DMS79 treated with DMSO at 0.1 percent for 48 hours (cell line): ENCODE results near the gene GALNT17.
"Not testable (repeated sequence)": the region's sequence is repeated elsewhere in the genome, so short reads cannot be mapped to it uniquely, and the experiment has no call there.

Source experiments
- DNase-seq: peaks from one replicate; lab custom pipeline; 2025; lab: John Stamatoyannopoulos, UW

The GALNT17 gene

DNA sequence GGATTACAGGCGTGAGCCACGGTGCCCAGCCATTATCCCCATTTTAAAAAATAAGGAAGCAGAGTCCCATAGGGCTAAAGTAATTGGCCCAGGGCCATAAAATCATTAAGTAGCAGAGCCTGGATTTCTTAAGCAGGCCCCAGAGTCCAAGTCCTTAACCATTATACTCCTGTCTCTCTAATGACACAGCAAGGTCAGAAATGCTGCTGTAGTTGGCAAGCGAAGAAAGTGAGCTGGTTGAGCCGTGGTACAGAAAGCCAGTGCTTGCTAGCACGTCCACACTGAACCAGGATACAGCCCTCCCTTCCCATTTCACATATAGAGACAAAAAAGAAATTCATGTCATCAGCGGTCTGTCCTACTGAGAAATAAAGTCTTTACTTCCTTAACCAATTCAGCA, 562.7 kb downstream of the GALNT17 start:
- no peak for DNase-seq

DNA sequence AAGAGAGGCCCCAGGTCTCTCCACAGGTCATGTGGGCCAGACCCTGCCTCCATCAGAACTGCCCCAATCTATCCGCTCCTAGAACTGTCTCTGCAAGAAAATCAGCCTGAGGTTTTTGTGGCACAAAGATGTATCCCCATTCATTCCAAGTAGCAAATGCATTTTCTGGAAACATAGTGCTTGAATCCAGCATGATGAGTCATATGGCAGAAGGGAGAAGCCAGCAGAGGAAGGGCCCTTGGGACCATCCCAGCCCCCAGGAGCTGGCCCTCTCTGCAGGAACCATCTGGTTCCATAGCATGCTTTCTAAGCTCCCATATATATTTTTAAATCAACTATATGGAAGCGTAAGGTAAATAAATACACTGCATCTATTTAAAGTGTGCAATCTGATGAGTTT, 563.2 kb downstream of the GALNT17 start:
- DNase-seq, result no peak

DNA sequence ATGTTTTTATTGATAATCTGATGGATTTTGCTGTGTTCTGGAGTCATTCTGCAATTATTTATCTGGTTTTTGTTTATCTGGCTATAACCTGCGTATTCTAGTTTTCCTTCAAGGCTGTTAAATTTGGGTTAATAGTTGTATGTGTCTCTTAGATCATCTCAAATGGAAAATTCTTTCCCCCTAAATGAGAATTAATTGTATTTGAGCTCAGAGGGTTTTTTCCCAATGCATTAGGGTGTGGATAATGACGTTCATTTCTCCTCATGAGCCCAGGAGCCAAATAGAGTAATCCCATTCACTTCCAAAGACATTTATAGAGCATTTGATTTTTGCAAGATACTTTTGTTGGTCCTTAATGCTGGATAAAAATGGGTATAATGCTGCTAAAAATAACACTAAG, 564.6 kb downstream of the GALNT17 start:
- DNase-seq, result no peak

DNA sequence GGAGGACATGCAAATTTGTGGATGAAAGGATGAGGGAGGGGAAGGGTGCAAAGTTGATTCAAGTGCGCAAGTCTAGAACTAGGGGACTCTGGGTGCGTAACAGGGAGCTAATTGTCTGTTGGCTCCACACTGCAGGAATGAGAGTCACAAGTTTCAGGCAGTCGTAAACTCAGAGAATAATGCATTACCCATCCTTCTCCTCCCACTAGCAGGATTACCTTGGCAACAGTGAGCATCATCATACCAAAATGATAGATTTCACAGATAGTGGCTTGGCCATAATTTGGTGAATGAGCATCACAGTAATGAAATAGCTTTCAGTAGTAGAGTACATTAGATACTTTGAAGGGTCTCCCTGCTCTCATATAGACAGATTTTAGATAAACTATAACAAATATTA, 565.5 kb downstream of the GALNT17 start:
- DNase-seq, result no peak

DNA sequence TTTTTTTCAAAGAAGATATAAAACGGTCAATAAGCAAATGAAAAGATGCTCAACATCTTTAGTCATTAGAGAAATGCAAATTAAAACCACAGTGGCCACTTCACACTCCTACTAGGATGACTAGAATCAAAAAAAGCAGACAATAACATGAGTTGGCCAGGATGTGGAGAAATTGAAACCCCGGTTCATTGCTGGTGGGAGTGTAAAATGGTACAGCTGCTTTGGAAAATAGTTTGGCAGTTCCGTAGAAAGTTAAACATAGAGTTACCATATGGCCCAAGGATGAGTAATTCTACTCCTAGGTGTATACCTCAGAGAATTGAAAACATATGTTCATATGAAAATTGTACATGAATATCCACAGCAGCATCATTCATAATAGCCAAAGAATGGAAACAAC, 573.3 kb downstream of the GALNT17 start:
- no peak for DNase-seq

DNA sequence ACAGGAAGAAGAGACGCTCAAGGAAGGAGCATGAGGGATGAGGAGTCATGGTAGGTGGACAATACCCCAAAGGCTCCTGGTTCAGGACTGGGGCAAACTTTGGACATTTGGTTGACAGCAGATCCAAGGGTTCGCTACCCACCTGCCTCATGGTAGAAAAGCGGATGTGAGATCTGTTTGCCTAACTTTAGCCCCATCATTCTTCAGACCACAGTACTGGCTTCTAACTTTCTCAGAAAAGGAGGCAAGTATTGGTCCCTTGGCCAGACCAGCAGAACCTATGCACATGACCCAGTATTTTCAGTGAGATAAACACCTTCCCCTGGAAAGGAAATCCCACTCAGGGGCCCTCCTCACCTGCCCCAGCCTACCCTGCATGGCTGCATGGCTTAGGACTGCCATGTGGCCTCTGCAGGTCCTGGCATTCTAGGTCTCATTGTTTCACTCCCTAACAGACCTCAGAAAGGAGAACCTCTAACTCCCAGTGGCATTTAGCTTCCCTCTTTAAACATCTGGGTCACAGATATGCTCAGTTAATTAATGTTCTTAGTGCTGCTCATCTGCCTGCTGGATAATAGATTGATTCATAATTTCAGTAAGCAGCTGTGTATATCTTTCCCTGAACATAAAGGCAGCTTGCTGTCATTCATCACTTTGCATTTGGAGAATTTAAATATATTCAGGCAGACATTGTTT, 574.1 kb downstream of the GALNT17 start:
- DNase-seq, result no peak

DNA sequence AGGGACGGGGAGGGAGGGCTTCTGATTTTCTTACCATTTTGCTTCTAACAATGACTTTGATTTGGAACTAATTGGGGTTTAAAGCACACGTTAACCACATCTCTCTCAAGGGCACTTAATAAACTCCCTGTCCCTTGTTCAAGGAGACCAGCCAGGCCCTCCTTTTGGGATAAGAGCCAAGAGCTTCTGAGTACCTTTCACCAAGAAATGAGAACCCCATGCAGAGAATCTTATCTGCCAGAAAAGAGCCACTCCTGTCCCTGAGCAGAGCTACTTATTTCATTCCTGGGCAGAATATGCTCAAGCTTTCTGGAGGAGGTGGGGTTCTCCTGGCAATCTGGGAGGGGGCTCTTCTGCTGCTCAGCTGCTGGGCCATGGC, 574.6 kb downstream of the GALNT17 start:
- no peak for DNase-seq

DNA sequence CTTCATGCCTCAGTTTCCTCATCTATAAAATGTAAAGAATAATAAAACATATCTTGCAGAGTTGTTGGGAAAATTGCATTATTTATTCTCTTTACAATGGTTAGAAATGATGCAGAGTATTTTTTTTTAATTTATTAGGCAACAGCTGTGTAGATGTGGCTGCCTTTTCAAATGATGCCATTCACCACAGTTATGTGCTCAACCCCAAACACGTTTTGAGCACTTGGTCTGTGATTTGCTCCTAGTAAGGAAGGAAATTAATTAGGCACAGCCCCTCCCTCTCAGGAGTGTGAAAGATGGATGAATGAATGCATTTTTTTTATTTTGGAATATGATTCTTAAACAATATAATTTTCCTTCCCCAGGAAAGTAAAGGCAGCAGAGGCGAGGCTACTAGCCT, 575.1 kb downstream of the GALNT17 start:
- no peak for DNase-seq

DNA sequence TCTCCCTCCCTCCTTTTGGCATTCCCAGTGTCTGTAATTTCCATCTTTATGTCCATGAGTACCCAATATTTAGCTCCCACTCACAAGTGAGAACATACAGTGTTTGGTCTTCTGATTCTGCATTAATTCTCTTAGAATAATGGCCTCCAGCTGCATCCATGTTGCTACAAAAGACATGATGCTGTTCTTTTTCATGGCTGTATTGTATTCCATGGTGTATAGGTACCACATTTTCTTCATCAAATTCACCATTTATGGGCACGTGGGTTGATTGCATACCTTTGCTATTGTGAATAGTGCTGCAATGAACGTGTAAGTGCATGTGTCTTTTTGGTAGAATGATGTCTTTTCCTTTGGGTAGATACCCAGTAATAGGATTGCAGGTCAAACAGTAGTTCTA, 576.8 kb downstream of the GALNT17 start:
- DNase-seq, result no peak

DNA sequence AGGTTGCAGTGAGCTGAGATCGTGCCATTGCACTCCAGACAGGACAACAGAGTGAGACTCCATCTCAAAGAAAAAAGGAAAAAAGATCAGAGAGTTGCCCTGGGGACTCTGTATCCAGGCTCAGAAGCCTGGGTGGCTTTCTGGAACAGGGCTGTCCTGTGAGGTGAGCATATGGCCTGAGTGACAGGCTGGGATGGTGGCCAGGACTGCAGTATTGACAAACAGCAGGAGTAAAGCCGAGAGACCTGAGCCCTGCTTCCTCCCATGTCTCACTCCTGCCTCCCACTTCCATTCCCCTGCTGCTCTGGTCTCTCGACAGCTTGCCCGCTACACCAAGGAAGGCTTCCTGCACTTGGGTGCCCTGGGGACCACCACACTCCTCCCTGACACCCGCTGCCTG, 578.5 kb downstream of the GALNT17 start:
- DNase-seq, result no peak

DNA sequence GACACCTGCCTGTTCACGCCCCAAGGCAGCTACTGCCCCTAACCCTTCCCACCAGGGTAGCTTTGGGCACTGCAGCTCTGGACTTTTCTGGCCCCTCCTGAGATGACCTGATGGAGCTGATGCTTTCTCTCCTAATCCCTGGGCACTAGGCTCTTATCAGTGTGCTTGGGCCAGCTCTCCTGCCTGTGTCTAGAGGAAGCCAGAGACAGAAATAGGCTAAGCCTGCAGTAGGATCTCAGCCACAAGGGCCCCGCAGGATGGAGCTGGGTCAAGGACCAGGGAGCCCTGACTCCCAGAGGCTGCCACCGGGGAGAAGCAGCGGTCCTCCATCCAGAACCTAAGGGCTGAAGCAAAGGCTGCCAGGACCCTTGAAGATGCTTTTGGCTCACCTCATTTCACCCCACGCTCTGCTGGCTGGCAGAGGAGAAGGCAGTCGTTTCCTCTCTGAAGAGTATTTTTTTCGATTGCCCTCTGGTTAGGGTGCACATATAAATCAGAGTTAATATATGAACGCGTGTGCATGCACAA, 580.8 kb downstream of the GALNT17 start:
- DNase-seq, result no peak

DNA sequence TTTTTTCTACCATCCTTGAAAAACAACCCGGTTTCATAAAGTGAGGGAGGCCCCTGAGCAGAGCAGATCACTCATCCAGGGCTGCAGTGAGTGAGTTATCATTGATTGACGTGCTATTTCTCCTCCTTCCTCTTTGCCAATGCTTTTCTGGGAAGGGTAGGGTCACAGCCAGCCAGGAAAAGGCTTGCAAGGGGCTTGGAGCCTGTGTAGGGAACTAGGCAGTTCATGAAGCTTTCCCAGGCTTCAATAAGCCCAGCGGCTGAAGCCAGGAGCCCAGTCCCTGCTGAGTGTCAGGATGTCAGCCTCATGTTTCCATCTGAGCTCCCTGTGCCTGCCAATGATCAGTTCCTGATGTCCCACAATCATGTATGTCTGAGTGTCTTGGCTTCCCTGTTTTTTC, 584.7 kb downstream of the GALNT17 start:
- DNase-seq, result no peak

DNA sequence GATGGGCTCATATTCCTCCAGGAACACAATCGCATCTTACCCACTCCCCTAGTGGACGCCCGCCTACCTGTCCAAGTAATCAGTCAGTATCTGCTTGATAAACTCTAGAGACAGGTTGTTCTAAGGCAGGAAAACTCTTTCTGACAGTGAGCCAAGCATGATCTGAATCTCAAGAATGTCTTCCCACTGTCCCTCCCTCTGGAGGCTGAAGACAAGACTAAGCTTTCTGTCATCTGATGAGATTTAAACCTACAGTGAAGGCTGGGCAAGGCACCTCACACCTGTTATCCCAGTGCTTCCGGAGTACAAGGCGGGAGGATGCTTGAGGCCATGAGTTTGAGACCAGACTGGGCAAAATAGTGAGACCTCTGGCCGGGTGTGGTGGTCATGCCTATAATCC, 586.6 kb downstream of the GALNT17 start:
- no peak for DNase-seq

DNA sequence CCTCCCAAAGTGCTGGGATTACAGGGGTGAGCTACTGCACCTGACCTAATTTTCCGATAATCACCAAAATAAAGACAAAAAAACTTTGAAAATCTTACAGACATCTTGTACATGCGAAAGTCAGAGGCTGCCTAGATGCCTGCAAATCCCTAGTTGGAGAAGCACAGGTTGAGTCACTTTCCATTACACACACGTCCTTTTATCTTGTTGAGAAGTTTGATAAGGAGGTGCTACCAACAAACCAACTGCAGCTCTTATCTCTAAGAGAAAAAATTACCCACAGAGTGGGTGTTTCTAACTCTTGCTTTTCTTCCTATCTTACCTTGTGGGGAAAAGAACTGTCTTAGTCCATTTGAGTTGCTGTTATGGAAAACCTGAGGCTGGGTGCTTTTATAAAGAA, 589.8 kb downstream of the GALNT17 start:
- no peak for DNase-seq

DNA sequence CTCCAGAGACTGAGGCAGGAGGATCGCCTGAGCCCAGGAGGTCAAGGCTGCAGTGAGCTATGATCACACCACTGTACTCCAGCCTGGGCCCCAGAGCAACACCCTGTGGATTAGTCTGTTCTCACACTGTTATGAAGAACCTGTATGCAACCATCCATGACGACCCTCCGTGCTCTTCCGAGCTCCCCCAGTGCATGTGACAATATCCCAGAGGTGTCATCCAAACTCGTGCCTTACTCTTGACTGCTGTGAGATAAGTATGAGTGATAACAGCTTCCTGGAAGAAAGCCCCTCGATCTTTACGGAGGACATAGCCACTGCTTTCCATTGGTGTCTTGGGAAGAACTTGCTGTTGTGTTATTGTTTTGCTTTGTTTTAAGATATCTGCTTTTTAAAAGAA, 591.9 kb downstream of the GALNT17 start:
- no peak for DNase-seq

DNA sequence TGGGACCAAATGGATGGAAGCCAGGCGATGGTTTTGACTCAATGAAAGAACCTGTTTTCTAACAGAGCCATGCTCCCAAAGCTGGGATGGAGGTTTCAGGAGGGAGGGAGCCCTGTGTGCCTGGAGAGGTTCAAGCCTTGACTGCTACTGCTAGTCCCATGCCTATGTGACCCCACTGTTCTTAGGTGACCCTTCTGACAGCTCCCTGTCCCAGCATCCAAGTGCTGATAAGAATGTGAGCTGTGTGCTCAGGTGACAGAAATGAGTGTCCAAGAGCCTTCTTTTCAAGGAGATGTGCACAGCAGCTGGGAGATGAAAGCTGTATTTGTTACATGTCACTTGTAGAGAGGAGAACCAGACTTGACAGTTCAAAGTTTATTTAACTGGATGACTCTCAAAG, 595.4 kb downstream of the GALNT17 start:
- no peak for DNase-seq

DNA sequence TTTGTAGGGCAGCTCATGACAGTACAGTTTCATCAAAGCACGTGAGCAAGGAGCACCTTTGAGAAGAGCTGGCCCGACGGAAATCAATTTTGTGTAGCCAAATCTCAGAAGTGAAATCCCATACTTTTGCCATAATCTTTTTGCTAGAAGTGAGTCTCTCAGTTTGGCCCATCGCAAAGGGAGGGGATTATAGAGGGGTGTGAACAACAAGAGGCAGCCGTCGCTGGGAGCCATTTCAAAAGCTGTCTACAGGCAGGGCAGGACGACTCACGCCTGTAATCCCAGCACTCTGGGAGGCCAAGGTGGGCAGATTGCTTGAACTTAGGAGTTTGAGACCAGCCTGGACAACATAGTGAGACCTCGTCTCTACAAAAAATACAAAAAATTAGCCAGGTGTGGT, 599.8 kb downstream of the GALNT17 start:
- DNase-seq, result no peak

DNA sequence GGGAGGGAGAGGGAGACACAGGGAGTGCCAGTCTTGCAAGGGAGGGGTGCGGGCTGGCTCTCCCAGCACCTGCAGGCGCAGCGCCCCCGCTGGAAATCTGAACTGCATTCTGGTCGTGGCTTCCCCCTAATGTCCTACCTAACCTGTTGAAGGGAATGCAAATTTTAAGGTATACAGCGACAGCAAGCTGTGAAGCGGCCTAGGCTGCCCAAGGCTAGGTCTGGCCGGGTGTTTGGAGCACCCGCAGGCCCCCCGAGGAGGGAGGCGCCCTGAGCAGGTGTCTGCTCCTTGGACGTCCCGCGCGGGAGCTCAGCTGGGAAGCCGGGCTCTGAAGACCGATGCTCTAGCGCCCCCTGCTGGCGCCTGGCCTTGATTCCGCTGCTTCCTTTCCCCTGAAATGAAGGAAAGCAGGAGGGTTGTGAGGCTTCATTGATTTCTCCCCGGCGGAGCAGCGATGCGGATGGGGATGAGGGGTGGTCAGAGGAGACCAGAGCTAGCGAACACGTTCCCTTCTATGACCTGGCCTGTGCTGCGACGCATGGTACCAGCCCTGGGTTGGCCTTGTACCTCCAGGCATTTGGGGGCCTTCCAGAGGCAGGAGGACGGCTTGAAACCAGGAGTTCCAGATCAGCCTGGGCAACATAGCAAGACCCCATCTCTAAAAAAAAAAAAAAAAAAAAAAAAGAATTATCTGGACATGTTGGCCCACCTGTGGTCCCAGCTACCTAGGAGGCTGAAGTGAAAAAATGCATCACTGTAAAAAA, 601.3 kb downstream of the GALNT17 start:
- DNase-seq, result peak; percentile 2

DNA sequence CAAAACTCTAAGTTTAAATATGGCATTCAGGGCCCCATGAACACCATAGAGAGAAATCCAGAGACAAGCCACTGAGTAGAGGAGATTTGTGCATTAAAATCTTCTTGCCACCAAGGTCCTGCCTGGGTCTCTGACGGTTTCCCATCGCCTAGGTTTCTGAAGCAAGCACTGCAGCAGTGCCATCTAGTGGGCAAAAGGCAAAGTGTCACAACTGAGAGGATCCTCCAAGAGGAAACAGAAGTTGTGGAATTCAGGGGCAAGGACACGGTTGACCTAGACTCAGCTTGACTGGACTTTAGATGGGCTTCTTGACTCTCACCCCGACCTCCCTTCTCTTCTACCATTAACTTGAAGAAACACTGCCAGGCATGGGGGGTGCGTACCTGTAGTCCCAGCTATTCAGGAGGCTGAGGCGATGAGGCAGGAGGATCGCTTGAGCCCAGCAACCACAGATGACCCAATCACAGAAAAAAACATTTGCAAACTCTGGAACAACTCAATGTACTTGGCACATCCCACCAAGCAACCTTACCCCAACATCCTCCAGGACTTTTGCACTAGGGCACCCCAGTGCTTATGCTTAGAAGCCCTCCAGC, 604.1 kb downstream of the GALNT17 start:
- peak; percentile 41 for DNase-seq

DNA sequence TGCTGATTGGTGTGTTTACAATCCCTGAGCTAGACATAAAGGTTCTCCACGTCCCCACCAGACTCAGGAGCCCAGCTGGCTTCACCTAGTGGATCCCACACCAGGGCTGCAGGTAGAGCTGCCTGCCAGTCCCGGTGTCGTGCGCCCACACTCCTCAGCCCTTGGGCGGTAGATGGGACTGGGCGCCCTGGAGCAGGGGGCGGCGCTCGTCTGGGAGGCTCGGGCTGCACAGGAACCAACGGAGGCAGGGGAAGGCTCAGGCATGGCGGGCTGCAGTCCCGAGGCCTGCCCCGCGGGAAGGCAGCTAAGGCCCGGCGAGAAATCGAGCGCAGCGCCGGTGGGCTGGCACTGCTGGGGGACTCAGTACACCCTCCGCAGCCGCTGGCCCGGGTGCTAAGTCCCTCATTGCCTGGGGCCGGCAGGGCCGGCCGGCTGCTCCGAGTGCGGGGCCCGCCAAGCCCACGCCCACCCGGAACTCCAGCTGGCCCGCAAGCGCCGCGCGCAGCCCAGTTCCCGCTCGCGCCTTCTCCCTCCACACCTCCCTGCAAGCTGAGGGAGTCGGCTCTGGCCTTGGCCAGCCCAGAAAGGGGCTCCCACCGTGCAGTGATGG, 606.1 kb downstream of the GALNT17 start:
- DNase-seq, result not testable (repeated sequence)

DNA sequence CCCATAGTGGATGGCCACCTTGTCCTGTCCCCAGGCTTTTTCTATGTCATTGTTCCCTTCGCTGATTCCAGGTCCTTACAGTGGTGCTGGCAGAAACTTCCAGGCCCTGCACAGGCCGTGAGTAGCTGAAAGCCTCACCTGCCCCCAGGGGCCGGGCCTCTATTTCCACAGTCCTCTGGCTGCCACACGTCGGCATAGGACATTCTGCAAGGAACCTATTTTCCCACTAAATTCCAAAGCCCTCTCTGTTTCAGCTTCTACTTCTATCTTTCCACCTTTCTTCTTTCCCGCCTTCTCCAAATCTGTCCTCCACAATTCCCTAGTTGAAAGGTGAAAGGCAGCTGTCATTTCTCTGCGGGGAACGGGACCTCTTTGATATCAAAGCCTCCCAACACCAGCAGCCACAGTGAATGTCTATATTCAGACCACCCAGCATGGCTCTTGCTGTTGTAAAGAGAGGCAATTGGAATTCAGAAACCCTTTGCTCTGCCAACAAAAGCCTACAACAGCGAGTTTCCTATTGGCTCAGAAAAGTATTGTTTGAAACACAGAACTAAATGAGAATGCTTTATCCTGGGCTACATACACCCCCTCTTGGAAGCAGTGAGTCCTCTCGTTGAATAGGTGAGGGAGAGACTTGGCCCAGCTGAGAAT, 607.7 kb downstream of the GALNT17 start:
- DNase-seq, result no peak

DNA sequence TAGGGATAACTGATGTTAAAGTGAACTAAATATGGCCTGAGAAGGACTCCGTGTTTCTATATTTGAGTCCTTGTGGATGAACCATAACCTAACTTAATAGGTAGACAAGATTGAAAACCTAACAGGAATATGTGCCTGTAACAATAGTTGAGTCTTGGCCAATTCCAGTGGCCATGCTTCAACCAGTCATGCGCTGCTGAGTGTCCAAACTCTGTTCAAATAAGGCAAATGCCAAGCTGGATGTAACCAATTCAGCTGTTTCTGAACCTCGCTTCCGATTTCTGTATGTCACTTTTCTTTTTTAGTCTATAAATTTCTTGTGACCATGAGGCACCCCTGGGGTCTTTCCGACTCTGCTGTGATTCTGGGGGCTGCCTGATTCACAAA, 608.2 kb downstream of the GALNT17 start:
- DNase-seq, result no peak
